ENCODE measurements around the gene ATOH8.

GRCh38 chr2:85733121-85733960, 20.4 kb upstream of the ATOH8 start:
- no peak for TF ChIP-seq CTCF (IDR thresholded peaks at IDR 0.05)
- no peak for TF ChIP-seq E2F1 (CRISPR knock-in tag; IDR thresholded peaks at IDR 0.05)
- no peak for TF ChIP-seq E2F4 (CRISPR knock-in tag; IDR thresholded peaks at IDR 0.05; ENCODE audit: borderline replicate concordance, low read depth)
- no peak for TF ChIP-seq CREB1 (CRISPR knock-in tag; IDR thresholded peaks at IDR 0.05)
- no peak for TF ChIP-seq MAX (CRISPR knock-in tag; IDR thresholded peaks at IDR 0.05)
- TF ChIP-seq MLX (CRISPR knock-in tag; IDR thresholded peaks at IDR 0.05) = no peak
